ENCODE data around the gene ARL4D.

GRCh38 chr17:43449470-43450248 is 50.9 kb downstream of the ARL4D start:
- TF ChIP-seq POLR2A (IDR thresholded peaks at IDR 0.05; ENCODE audit: low read depth, low read length), result no peak
- no peak for TF ChIP-seq POLR2AphosphoS5 (IDR thresholded peaks at IDR 0.05; ENCODE audit: insufficient read depth, low read depth, low read length)
- no peak for TF ChIP-seq MAX (IDR thresholded peaks at IDR 0.05; ENCODE audit: insufficient read depth, insufficient read length)

All from endothelial cell of umbilical vein (primary cell).